Sigmoid colon (tissue), 4 donors: ENCODE data around the gene SYTL5.

Experiments used
- CTCF ChIP-seq, 4 experiments: fragments of 450-650 bp in 3 of 4; fragments of 200-600 bp in 1 of 4; IDR thresholded peaks; one replicate each; pipeline ENCODE4 v1.5.1; 2016 to 2019; ENCODE audit warnings: antibody characterized with exemption in 4 of 4, mild to moderate bottlenecking in 3 of 4, moderate library complexity in 2 of 4
- EP300 ChIP-seq, 4 donors: sonication (generic); formaldehyde crosslinking; IDR thresholded peaks; one replicate each; pipeline ENCODE4 v1.6.1; 2017; ENCODE audit warnings: antibody characterized with exemption in 4 of 4
- POLR2A ChIP-seq, 2 donors: fragments of 450-650 bp; IDR thresholded peaks; one replicate each; pipeline ENCODE4 v1.6.1; 2016; ENCODE audit warnings: antibody characterized with exemption in 2 of 2, mild to moderate bottlenecking in 2 of 2, moderate library complexity in 2 of 2
- POLR2AphosphoS5 ChIP-seq, 4 donors: sonication (generic); formaldehyde crosslinking; IDR thresholded peaks; one replicate each; pipeline ENCODE4 v1.6.1; 2017; ENCODE audit warnings: antibody characterized with exemption in 4 of 4

GRCh38 chrX:37998586-37999262 is 7.6 kb upstream of the SYTL5 start:
- no peak for TF ChIP-seq CTCF (IDR thresholded peaks at IDR 0.05)
- TF ChIP-seq POLR2AphosphoS5 (IDR thresholded peaks at IDR 0.05): no peak
- TF ChIP-seq POLR2A (IDR thresholded peaks at IDR 0.05): no peak
- no peak for TF ChIP-seq EP300 (IDR thresholded peaks at IDR 0.05)
